NCI-H1048 (cell line): Measurements from ENCODE around the gene FADS2.

Experiments used
- DNase-seq: peaks from one replicate; lab custom pipeline; 2025; lab: John Stamatoyannopoulos, UW

The FADS2 gene

GRCh38 chr11:61826930-61827570, 1.1 kb upstream of the FADS2 start:
- no peak for DNase-seq

- DNase-seq = no peak
These were observed 204 bp downstream of the FADS2 start for GRCh38 chr11:61828379-61828628.

DNA sequence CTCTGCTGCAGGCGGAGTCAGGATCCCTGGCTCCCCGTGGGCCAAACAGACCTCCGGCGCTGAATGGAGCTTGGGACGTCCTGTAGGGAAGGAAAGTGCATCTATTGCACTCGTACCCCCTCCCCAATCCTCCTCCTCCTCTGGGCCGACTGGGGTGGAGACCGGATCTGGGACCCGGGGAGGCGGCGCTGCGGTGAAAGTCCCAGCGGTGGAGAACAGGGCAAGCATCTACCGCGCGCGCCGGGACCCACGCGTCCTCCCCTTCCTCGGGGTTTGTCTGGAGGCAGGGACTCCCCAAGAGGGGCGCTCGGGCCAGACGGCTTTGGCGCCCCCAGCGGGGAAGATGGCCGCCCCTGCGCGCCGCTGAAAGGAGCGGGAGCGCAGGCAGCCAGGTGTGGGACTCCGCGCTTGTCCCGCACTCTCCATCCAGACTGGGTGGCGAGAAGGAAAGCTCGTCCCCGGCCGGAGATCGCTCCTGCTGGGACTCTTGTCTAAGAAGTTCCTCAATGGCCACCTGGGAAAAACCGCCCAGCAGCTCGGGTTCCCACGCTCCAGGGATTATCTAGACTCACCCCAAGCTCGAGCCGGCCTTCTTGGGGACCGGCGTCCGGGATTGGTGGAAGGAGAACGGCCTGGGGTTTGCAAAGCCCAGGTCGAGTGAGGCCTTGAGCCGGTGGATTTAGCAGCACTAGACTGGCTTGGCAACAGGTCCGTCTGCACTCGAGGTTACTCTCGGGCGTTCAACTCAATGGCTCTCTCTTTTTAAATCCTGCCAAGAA, 718 bp downstream of the FADS2 start:
- no peak for DNase-seq

GRCh38 chr11:61829806-61830205, 1.7 kb downstream of the FADS2 start:
- DNase-seq = no peak

- DNase-seq = no peak
These were observed 2.4 kb downstream of the FADS2 start for GRCh38 chr11:61830237-61831105.

DNA sequence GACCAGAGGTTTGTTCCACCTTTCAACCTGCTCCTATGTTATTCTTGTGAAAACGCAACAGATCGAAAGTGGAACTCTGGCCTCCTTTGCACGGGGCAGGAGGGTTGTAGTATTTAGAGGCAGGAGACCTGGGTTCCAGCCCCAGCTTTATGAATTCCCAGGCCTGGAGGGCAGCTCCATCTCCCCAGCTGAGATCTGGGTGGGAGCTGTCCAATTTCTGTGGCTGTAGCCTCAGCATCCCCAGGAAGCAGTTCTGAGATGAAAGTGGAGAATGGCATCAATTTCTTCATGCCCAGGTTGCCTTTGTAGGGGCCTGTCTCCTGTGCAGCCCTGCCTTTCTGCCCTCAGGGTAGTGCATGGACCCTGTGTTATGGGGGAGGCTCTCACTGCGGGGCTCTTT, 4.1 kb downstream of the FADS2 start:
- no peak for DNase-seq

- no peak for DNase-seq
These were observed 4.7 kb downstream of the FADS2 start for GRCh38 chr11:61832754-61833153.

- DNase-seq = no peak
These were observed 5.4 kb downstream of the FADS2 start for GRCh38 chr11:61833471-61833870.

- no peak for DNase-seq
These were observed 5.8 kb downstream of the FADS2 start for GRCh38 chr11:61833926-61834277.

- no peak for DNase-seq
These were observed 6.4 kb downstream of the FADS2 start for GRCh38 chr11:61834278-61835048.

DNA sequence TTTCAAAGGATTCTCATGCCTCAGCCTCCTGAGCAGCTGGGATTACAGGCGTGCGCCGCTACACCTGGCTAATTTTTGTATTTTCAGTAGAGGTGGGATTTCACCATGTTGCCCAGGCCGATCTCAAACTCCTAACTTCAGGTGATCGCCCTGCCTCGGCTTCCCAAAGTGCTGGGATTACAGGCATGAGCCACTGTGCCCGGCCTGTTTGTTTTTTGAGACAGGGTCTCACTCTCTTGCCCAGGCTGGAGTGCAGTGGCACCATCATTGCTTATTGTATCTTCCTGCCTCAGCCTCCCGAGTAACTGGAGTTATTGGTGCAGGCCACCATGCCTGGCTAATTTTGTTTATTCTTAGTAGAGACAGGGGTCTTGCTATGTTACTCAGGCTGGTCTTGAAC, 8.1 kb downstream of the FADS2 start:
- DNase-seq = no peak

DNA sequence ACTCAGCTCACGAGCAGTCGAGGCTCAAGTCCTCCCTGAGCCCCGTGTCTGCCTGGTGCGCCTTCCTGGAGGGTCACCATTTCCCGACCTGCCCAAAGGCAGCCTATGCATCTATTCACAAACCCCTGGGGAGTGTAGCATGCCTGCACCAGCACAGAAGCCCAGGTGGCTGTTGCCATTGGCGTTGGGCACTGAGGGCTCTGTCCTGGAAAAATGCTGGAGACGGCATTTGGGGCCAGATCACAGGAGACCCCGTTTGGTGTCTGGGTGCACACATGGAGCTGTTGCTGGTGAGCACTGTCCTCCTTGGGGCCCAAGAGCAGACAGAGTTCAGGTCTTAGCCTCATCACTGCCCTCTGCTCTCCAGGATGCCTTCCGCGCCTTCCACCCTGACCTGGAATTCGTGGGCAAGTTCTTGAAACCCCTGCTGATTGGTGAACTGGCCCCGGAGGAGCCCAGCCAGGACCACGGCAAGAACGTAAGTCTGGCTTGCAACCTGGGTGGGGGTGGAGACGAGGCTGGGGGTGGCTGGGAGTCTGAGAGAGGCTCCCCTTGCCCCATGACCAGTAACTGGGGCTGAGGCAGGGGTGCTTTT, 9.4 kb downstream of the FADS2 start:
- no peak for DNase-seq

GRCh38 chr11:61838501-61838900, 10.4 kb downstream of the FADS2 start:
- DNase-seq = no peak

DNA sequence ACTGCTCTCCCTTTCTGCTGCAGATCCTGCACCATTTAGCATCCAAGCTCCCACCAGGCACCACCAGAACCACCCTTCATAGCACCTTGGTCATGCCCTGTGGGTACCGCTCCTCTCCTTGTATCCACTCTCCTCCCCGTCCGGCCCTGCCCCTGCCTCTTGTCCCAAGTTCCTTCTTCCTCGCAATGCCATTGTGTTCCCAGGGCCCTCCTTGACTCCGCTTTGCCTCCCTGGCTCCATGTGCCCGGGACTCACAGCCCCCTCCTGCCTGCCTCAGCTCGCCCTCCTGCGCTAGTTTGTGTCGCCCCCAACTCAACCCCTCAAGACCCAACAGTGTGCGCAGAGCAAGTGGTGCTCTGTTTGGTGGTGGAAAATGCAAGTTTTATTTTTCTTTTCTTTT, 10.8 kb downstream of the FADS2 start:
- no peak for DNase-seq

DNA sequence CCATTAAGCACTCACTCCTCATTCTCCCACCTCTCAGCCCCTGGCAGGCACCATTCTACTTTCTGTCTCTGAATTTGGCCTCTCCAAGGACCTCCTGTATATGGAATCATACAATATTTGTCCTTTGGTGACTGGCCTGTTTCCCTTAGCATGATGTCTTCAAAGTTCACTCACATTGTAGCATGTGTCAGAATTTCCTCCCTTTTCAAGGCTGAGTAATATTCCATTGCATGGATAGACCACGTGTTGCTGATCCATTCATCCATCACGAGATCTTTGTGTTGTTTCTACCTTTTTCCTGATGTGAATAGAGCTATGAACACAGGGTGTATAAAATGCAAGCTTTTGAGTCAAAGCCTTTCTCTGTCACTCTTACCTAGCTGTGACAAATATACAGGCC, 11.6 kb downstream of the FADS2 start:
- DNase-seq = no peak

GRCh38 chr11:61840371-61840770, 12.3 kb downstream of the FADS2 start:
- no peak for DNase-seq

DNA sequence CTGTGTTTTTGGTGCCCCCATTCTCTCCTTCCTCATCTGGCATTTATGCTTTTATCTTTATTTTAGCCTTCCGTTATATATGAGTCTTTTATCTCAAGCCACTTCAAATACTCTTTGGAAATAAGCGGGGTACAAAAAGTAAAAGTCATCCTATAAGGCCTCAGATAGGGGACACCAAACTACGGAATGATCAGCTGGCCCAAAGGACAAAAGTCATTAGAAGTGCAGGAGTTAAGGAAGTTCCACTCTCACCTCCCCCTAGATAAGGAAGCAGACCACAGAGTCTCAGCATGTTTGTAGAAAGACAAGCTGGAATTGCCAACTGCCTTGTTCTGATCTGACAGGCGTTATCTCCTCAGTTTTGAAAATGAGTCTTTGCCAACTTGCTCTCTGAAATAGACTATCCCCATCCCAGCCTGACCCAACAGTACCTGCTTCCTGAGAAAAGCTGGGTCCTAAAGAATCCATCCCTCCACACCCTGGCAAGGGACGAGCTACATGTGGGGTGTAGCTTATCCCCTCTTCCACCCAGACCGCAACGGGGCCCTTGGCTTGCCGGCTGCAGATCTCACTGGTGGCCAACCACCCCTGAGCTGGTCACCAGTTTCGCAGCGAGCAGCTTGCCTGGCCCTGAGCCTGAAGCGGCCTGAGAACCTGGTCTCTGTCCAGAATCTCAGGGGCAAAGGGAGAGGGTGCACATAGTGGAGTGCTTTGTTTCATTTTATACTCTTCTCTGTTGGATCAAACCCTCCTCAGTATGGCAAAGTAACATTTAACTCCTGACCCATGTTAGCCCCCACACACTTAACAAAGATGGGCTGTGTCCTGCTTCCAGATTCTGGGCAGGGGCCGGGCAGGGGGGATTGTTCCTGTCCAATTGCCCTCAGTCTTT, 13.8 kb downstream of the FADS2 start:
- DNase-seq = no peak

DNA sequence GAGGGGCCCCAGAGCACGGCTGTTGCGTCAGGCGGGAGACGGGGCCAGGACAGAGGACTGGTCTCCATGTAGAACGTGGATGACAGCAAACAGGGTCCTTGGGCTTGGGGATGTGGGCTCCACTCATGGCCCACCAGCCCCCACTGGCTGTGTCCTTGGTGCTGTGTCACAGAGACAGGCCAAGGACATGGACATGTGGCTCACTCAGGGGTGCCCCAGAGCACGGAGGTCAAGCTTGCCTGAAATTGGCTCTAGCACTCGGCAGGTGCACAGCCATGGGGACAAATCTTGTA, 14.4 kb downstream of the FADS2 start:
- no peak for DNase-seq

GRCh38 chr11:61844909-61845565, 16.9 kb downstream of the FADS2 start:
- DNase-seq = no peak

DNA sequence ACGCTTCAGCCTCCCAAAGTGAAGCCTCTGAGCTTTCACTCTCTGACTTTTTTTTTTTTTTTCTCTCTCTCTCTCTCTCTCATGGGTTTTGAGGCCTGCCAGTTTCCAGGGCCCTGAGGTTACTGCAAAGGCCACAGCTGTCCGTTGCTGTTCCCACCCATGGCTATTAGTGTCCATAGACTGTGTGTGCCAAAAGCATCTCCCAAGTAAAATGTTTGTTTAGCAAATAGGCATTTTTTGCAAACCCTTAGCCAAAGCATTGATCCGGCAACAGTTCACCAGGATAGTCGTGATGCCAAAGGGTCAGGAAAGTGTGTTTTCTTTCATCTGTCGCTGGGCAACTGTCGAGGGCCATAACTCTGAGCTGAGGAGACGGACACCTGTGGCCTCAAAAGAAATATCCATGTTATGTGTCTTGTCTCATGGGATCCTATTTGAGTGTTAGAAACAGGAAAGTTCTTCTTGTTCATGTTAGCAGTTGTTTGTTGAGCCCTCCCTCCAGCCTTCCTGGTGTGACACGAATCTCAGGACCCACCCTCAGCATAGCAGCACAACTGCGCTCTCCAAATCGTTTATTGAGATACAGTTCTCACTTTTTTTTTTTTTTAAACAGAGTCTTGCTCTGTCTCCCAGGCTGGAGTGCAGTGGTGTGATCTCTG, 18.4 kb downstream of the FADS2 start:
- DNase-seq = no peak
